Retinal pigment epithelial cell (primary cell): Measurements from ENCODE around the gene DIP2C.

Experiments used
- DNase-seq: peaks from one replicate; pipeline ENCODE4 v3.0.0-alpha.2; 2010; ENCODE audit warnings: low read depth
- H3K4me3 ChIP-seq: 2 replicates; pipeline ENCODE4 v1.5.1; 2011; ENCODE audit warnings: mild to moderate bottlenecking, low read length, control low read depth, moderate library complexity
- TF ChIP-seq, protein P1 (sequence below): conservative IDR thresholded peaks from 2 replicates; pipeline ENCODE4 v1.5.1; 2011; ENCODE audit warnings: low read depth, low read length, control low read depth, inconsistent platforms

Gene DIP2C

DNA sequence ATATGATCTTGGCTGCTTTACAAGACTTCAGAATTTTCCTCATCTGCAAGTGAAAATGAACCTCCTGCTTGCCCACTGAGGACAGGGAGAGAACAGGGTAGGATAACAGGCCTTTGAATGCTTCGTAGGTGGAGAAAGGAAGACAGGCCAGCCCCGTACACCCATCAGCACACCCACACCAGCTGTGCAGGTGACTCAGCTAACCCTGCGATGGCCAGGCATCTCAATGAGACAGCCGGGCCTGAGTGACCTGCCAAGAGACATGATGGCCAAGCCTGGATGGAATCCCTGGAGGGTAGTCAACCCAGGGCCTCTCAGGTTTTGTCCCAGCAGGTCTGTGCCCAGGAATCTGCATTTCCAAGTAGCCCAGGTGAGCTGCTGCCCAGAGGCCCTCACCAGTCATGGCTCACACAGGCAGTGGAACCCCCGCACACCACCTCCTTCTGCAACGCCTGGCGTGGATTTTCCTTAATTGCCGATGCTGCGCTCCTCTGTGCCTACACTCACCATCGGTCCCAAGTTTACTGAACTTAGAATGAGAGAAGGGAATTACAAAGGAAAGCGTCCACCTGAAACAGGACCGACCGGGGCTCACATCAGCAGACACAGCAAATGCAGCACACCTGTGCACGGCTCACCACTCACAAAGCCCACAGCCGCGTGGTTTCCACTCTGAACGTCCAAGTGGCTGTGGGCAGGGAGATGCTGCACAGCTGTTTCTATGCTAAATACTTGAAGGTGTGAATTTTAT, 163.7 kb downstream of the DIP2C start:
- TF ChIP-seq, protein P1, sequence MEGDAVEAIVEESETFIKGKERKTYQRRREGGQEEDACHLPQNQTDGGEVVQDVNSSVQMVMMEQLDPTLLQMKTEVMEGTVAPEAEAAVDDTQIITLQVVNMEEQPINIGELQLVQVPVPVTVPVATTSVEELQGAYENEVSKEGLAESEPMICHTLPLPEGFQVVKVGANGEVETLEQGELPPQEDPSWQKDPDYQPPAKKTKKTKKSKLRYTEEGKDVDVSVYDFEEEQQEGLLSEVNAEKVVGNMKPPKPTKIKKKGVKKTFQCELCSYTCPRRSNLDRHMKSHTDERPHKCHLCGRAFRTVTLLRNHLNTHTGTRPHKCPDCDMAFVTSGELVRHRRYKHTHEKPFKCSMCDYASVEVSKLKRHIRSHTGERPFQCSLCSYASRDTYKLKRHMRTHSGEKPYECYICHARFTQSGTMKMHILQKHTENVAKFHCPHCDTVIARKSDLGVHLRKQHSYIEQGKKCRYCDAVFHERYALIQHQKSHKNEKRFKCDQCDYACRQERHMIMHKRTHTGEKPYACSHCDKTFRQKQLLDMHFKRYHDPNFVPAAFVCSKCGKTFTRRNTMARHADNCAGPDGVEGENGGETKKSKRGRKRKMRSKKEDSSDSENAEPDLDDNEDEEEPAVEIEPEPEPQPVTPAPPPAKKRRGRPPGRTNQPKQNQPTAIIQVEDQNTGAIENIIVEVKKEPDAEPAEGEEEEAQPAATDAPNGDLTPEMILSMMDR: no peak
- no peak overlapping the region for H3K4me3 ChIP-seq
- DNase-seq: no peak

DNA sequence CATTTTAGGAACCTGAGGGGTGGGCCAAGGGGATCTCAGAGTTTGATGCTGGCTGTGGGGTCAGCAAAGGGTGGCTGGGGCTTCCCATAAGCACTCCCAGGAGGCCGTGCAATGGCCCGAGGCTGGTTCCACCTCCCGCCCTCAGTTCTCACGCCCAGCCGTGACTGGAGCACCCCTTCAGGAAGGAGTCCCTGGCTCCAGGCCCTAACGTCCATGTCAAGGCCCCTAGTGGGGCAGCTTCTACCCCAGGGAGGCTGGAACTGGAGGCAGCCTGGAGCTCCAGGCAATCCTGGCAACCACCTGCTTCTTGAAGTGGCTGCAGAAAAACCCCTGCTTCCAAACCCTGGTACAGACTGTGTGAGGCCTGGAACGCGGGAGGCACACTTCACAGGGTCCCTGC, 165.5 kb downstream of the DIP2C start:
- no peak for DNase-seq
- no peak overlapping the region for H3K4me3 ChIP-seq
- TF ChIP-seq, protein P1: no peak

DNA sequence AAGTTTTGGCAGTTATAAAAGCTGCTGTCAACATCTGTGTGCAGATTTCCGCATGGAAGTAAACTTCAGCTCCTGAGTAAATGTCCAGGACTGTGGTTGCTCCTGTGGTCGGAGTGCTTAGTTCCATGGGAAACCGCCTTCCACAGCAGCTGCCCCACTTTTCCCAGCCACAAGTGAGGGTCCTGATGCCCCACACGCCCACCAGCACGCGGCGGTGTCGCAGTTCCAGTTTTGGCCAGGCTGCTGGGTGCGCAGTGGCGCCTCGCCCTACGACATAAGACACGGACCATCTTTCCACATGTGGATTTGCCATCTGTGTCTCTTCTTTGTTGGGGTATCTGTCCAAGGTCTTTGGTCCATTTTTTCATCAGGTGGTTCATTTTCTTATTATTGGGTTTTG, 167.1 kb downstream of the DIP2C start:
- TF ChIP-seq, protein P1: no peak
- no peak overlapping the region for H3K4me3 ChIP-seq
- no peak for DNase-seq

DNA sequence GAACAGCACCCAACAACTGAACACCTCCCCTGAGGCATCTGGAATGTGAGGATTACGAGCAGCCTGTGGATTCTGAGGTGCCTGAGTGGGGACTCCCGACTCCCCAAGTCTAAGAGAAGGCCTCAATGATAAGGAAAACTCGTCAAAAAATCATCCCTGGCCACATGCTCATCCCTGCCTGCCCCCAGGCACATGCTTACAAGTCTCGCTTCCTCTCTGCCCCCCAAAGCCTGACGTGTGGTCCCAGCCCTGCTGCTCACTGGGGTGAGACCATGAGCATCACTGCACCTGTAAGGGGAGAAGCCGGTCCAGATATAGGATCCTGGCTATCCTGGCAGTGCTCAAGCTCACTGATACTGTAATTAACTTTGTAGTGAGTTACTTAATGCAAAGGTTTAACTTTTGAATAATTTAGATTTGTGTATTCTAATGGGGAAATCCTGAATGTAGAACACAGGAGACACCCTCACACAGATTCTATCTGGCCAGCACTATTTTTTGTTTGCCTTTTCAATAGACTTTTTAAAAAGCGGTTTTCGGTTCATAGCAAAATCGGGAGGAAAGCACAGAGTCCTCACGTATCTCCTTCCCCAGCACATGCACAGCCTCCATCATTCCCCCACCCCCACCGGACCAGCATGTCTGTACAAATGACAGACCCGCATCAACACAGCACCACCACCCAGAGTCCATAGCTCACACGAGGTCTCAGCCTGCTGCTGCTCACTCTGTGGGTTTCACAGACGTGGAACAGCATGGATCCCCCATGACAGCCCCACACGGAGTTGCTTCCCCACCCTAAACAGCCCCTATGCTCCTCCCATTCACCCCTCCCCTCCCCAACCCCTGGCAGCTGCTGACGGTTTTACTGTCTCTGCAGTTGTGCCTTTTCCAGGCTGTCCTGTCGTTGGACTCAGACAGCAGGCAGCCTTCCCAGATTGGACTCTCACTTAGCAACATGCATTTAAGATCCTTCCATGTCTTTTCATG, 167.9 kb downstream of the DIP2C start:
- DNase-seq: no peak
- H3K4me3 ChIP-seq: no peak overlapping the region
- TF ChIP-seq, protein P1: no peak

DNA sequence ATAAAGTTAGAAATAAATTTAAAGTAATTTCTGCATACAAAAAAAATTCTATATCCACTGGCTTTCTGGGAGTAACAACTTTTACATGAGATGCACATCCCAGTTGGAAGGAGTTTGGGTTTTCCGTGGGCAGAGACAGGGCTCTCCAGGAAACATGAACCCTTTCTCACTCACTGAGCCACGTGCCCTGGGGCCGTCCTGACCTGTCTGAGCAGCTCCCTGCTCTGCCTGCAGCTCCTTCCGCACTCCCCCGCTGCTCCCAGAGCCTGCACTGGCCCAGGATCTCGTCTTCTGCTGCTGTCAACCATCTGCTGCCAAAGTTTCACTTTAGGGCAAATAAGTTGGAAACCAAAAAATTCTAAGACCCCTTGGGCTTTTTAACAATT, 169.1 kb downstream of the DIP2C start:
- DNase-seq: no peak
- no peak overlapping the region for H3K4me3 ChIP-seq
- TF ChIP-seq, protein P1: no peak

DNA sequence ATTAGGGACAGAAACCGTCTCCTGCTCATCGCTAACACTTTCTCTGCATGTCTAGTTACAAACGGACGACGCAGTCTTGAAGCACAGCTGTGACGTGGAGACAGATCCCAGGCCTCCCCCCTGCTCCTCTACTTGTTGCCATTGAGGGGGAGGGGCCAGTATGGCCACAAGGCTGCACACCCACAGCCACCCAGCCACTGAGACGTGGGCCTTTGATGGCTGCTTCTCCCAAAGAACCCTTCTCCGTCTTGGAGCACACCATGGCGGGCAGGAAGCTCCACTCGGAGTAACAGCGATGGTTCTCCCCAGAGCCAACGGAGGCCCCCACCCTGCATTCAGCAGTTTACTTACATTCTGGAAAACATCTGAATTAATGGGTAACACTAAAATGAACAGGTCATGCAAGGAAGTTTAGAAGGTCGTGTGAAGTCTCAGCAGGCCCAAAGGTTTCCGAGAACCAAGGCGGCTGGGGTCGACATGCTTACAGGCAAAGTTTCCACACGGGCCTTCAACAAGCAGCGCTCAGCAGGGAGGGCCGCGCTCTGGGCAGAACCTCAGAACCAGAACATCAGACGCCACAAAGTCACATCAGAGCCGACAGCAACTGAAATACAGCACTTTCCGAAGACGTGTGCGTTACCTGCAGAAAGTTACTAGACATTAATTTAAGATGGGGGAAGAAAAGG, 169.6 kb downstream of the DIP2C start:
- no peak overlapping the region for H3K4me3 ChIP-seq
- no peak for DNase-seq
- TF ChIP-seq, protein P1: no peak
